Adrenal gland (tissue), 12 donors: ENCODE results near the gene FLT1. TPM values are rescaled to one million over a fixed set of nuclear protein-coding genes. Genes with fewer than 3 reads are reported as not detected.

Experiments used
- DNase-seq, 7 donors: peaks; one replicate each; pipeline ENCODE4 v3.0.0-alpha.2; 2019 to 2020
- H3K27ac ChIP-seq, 5 donors: fragments of 200-600 bp; sonication (generic) in 4 of 5; 1 replicate in 3 of 5; 2 replicates in 2 of 5; pipeline versions ENCODE4 v1.5.1 to v1.8.0; 2016 to 2020; ENCODE audit warnings: mild to moderate bottlenecking in 1 of 5
- H3K27me3 ChIP-seq: fragments of 200-600 bp; 2 replicates; pipeline ENCODE4 v1.8.0; 2021
- H3K36me3 ChIP-seq, 2 donors: fragments of 200-600 bp; replicated peaks in 1 of 2; 1 replicate in 1 of 2; 2 replicates in 1 of 2; pipeline versions ENCODE4 v1.5.1 to v1.8.0; 2018 to 2022
- H3K4me1 ChIP-seq, 2 donors: fragments of 200-600 bp; replicated peaks in 1 of 2; 1 replicate in 1 of 2; 2 replicates in 1 of 2; pipeline versions ENCODE4 v1.5.1 to v1.8.0; 2018 to 2021
- H3K4me3 ChIP-seq, 4 donors: fragments of 200-600 bp; sonication (generic) in 3 of 4; one replicate each; pipeline ENCODE4 v1.5.1; 2016 to 2018
- H3K9me3 ChIP-seq, 3 donors: fragments of 200-600 bp; sonication (generic) in 1 of 3; replicated peaks in 1 of 3; 1 replicate in 2 of 3; 2 replicates in 1 of 3; pipeline versions ENCODE4 v1.5.1 to v1.8.0; 2016 to 2021
- POLR2A ChIP-seq, 2 donors: fragments of 450-650 bp; IDR thresholded peaks; one replicate each; pipeline ENCODE4 v1.6.1; 2017; ENCODE audit warnings: antibody characterized with exemption in 2 of 2, mild to moderate bottlenecking in 2 of 2, moderate library complexity in 1 of 2
- WGBS, 4 donors: extraction: QIAGEN DNeasy Blood & Tissue Kit in 2 of 4; methylation state at CpG; one replicate each; pipeline versions ENCODE4 v1.1.5 to v1.1.7; 2013 to 2017; 5-methylcytosine and 5-hydroxymethylcytosine counted together
- intact Hi-C, 2 donors: fragments of 100-400 bp; cut with DNase I; formaldehyde crosslinking; loops; one replicate each; pipeline versions ENCODE4 v1.14.1 to v1.15.0; 2022 to 2023
- polyA plus RNA-seq, 3 donors: library from polyadenylated mRNA; stranded (reverse); fragments of 200-250 nt in 2 of 3; fragments of 350-450 nt in 1 of 3; fragmentation: Illumina TruSeq in 1 of 3; extraction: RNeasy Lipid Tissue Mini Kit (QIAGEN cat#74804) in 1 of 3; gene quantifications; one replicate each; pipeline ENCODE4 v1.2.3, GENCODE V29; 2013 to 2014
- total RNA-seq, 9 donors: library from RNA; depleted of rRNA in 4 of 9; stranded (reverse); fragments of >200 nt in 4 of 9; fragments of 120-200 nt in 1 of 9; fragmentation: NEBNext Ultra II Directional in 1 of 9; extraction: Animal tissue kit (Norgen Biotek cat#: 25700) in 1 of 9; gene quantifications; one replicate each; pipeline versions ENCODE4 v1.1.0 to v1.2.4, GENCODE V29; 2013 to 2023
- TF ChIP-seq, protein P1 (sequence below), 6 experiments: fragments of 450-650 bp in 4 of 6; fragments of 200-600 bp in 2 of 6; sonication (generic) in 1 of 6; IDR thresholded peaks; 1 replicate in 5 of 6; 2 replicates in 1 of 6; pipeline versions ENCODE4 v1.5.1 to v1.8.0; 2016 to 2021; ENCODE audit warnings: antibody characterized with exemption in 6 of 6, mild to moderate bottlenecking in 2 of 6, moderate library complexity in 1 of 6
- donor health status: healthy with polysubstance abuse.
- donor health status: Bipolar disorder and iron deficiency.
- donor health status: DM: yes; HTN: yes; CAD: no.
- donor health status: DM: no; HTN: no; CAD: no.
- donor health status: DM: no; HTN: no; CAD: no.
- donor health status: DM: yes; HTN: yes; CAD: no.

Gene FLT1
- total and polyA plus RNA-seq, 12 donors: 2.7 to 55.9 (median 24.2) TPM

DNA sequence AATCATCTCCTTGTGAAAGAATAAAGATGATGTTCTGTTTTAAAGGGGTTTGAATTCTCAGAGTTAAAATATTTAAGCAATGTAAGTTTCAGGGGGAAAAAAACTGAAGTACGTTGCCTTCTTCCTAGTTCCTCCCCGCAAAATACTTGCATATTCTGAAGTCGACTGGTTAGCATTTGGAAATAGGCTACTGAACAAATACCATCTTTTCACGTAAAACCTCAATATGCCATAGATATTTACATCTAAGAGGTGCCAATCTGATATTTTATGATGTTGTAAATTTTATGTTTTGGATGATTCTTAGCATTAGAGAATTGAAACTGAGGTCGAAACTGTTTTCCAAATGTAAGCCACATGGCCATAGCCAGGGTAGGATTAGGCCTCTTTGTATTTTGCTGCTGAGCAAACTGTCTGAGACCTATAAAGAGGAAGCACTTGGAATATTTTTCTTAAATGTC, 138.3 kb downstream of the FLT1 start:
- intact Hi-C loops: no loop called here
- no peak overlapping the region for H3K4me3 ChIP-seq
- TF ChIP-seq, protein P1, sequence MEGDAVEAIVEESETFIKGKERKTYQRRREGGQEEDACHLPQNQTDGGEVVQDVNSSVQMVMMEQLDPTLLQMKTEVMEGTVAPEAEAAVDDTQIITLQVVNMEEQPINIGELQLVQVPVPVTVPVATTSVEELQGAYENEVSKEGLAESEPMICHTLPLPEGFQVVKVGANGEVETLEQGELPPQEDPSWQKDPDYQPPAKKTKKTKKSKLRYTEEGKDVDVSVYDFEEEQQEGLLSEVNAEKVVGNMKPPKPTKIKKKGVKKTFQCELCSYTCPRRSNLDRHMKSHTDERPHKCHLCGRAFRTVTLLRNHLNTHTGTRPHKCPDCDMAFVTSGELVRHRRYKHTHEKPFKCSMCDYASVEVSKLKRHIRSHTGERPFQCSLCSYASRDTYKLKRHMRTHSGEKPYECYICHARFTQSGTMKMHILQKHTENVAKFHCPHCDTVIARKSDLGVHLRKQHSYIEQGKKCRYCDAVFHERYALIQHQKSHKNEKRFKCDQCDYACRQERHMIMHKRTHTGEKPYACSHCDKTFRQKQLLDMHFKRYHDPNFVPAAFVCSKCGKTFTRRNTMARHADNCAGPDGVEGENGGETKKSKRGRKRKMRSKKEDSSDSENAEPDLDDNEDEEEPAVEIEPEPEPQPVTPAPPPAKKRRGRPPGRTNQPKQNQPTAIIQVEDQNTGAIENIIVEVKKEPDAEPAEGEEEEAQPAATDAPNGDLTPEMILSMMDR (IDR thresholded peaks at IDR 0.05): no peak
- no peak for TF ChIP-seq POLR2A (IDR thresholded peaks at IDR 0.05)
- H3K9me3 ChIP-seq: no peaks in the 10 kb centered on the region
- H3K36me3 ChIP-seq: no peaks in the 10 kb centered on the region
- WGBS, 4 donors: 73 to 79% (median 78%) methylated on average over 5 of the region's 5 CpGs
- no peak overlapping the region for H3K27ac ChIP-seq
- DNase-seq: no peak
- no peaks in the 10 kb centered on the region for H3K4me1 ChIP-seq
- no peaks in the 10 kb centered on the region for H3K27me3 ChIP-seq

DNA sequence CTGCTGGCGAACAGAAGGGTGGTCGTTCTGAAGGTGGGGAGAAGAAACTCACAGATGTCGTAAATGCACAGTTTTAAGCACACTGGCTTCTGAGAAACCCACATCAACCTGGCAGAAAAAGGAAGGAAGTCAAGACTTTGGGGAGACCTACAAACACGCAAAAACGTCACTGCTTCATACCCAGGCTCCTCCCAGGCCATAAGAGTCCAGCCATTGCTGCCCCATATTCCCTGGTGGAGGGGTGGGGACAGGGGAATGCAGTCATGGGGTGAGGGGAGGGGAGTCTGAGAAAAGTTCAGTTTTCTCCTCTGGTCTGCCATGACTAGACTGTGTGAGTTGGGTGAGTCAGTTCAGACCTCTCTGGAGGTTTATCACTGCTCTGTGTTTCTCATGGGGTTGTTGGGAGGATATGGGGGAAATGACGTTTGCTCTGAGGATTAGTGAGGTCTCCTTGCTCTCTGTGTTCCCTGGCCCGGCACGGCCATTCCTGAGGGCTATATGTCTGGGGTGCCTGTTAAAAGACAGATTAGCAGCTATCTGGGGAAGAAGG, 139.0 kb downstream of the FLT1 start:
- Histone ChIP-seq H3K4me3 (no peak overlapping the region), H3K9me3 (no peaks in the 10 kb centered on the region), H3K36me3 (no peaks in the 10 kb centered on the region), H3K4me1 (no peaks in the 10 kb centered on the region), H3K27me3 (no peaks in the 10 kb centered on the region), H3K27ac (no peak overlapping the region)
- DNase-seq: no peak
- TF ChIP-seq POLR2A (IDR thresholded peaks at IDR 0.05): no peak
- TF ChIP-seq, protein P1 (IDR thresholded peaks at IDR 0.05): no peak
- intact Hi-C loops: no loop called here
- WGBS, 4 donors: 57 to 70% (median 62%) methylated on average over 8 of the region's 8 CpGs

DNA sequence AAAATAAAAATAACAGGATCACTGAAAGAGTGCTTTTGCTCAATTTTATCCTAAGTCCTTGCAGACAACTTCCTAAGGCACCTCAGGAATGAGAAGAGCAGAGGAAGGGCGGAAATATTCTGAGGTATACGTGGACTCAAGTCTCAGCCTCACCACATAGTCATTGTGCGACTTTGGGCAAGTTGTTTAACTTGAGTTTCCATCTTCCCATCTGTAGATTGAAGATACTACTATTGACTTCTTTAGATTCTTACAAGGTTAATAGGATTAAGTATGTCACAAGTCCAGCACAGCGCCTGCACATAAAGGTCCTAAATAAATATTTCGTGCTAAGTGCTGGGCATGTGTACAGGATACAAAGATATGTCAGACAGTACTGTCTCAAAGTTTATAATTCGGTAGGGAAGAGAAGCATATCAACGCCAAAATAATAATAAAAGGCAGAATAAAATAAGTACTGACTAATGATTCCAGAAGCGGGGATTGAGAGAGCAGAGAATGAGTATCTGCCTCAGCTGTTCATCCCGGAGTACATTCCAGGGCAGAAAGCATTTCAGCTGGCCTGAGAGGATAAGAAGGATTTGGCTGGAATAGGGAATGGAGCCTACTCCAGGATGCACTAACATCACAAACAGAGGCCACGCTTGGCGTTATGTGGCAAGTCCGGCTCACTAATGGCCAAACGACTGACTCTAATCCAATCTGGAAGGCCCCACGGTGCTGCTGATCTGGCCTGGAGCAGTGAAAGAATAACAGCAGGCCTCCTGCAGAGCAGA, 139.7 kb downstream of the FLT1 start:
- 90 to 95% (median 91%) methylated on average over 13 to 14 of the region's 14 CpGs for WGBS, 4 donors
- H3K9me3 ChIP-seq: no peaks in the 10 kb centered on the region
- no peaks in the 10 kb centered on the region for H3K27me3 ChIP-seq
- H3K27ac ChIP-seq: no peak overlapping the region
- H3K4me1 ChIP-seq: no peaks in the 10 kb centered on the region
- TF ChIP-seq, protein P1 (IDR thresholded peaks at IDR 0.05): no peak
- TF ChIP-seq POLR2A (IDR thresholded peaks at IDR 0.05): no peak
- no peaks in the 10 kb centered on the region for H3K36me3 ChIP-seq
- no peak overlapping the region for H3K4me3 ChIP-seq
- intact Hi-C loops: no loop called here
- no peak for DNase-seq

DNA sequence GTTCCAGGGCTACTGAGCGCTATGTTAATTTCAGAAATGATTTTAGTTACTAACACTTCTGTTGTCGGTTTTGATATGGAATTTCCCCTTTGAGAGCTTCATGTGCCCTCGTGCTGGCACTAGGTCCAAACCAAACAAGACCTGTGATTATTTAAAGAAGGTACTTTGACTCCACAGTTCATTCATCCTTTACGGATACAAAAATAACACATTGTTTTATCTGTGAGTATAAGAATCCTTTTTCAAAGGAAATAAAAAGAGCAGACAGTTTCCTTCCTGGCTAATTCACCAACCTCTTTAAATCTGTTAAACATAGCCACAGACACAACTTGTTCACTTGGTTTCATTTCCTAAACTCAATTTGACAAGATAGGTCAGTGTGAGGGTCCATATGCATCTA, 141.2 kb downstream of the FLT1 start:
- Histone ChIP-seq H3K36me3 (no peaks in the 10 kb centered on the region), H3K27me3 (no peaks in the 10 kb centered on the region), H3K9me3 (no peaks in the 10 kb centered on the region), H3K27ac (no peak overlapping the region), H3K4me1 (no peaks in the 10 kb centered on the region), H3K4me3 (no peak overlapping the region)
- TF ChIP-seq, protein P1 (IDR thresholded peaks at IDR 0.05): no peak
- TF ChIP-seq POLR2A (IDR thresholded peaks at IDR 0.05): no peak
- intact Hi-C loops: no loop called here
- 53 to 69% (median 65%) methylated on average over 4 of the region's 4 CpGs for WGBS, 4 donors
- no peak for DNase-seq
